Neuron (in vitro differentiated cells): ENCODE data around the gene SLC25A26.

Source experiments
- H2AFZ ChIP-seq: one replicate; pipeline ENCODE4 v1.6.1; 2013; ENCODE audit warnings: low read depth, mild to moderate bottlenecking, inconsistent platforms, low read length, moderate library complexity
- H3K27me3 ChIP-seq: one replicate; pipeline ENCODE4 v1.6.1; 2013; ENCODE audit warnings: low read length; ENCODE audit not compliant: insufficient read depth
- H3K36me3 ChIP-seq: one replicate; pipeline ENCODE4 v1.6.1; 2013; ENCODE audit warnings: low read length; ENCODE audit not compliant: insufficient read depth
- H3K4me1 ChIP-seq: one replicate; pipeline ENCODE4 v1.6.1; 2013; ENCODE audit warnings: low read length; ENCODE audit not compliant: insufficient read depth
- H3K4me3 ChIP-seq: 2 replicates; pipeline ENCODE4 v1.5.1; 2013; ENCODE audit warnings: mild to moderate bottlenecking, low read length, moderate library complexity
- H3K9me3 ChIP-seq: one replicate; pipeline ENCODE4 v1.6.1; 2013; ENCODE audit warnings: low read length

The SLC25A26 gene

DNA sequence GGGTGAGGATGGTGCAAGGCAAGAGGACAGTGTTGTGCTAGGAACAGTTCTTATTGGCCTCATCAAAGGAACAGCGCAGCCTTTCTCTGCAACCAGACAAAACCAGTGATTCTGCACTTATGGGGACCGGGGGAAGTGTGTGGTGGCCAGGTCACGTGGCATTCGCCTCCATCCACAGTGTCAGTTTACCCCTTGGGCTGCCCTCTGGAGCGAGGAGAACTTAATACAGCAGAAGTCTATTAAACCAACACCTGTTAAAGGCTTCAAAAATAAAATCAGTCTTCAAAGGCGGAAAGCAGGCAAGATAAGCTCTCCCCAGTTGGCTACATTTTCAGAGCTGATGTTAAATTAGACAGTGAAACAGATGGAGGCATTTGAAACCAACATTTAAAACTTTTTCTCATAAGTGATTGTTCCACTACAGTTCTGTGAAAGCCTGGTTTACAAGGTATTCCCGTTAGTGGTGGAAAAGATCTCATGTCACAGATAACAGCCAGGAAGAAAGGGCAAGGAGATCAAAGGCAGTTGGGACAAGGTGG lies 204.8 kb downstream of the SLC25A26 start:
- Histone ChIP-seq H3K9me3 (peaks cover 19% of the 10 kb centered on the region), H3K27me3 (no peaks in the 10 kb centered on the region), H3K36me3 (peaks cover 11% of the 10 kb centered on the region), H3K4me3 (no peak overlapping the region), H3K4me1 (peaks cover 3% of the 10 kb centered on the region), H2AFZ (no peak overlapping the region)

DNA sequence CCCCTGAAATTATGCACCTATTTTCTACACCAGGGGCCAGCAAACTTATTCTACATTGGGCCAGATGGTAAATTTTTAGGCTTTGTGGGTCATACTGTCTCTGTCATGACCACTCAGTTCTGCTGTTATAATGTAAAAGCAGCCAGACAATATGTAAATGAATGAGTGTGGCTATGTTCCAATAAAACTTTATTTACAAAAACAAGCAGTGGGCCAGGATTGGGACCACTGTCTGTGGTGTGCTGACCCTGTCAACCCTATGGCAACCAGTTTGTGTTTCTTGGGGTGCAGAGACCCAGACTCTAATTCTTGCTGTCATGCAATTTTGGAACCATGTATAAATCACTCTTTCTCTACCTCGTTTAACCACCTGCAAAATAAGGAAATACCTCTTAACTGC lies 205.3 kb downstream of the SLC25A26 start:
- peaks cover 7% of the 10 kb centered on the region for H3K36me3 ChIP-seq
- no peaks in the 10 kb centered on the region for H3K27me3 ChIP-seq
- no peak overlapping the region for H2AFZ ChIP-seq
- H3K9me3 ChIP-seq = peaks cover 19% of the 10 kb centered on the region
- H3K4me1 ChIP-seq = peaks cover 3% of the 10 kb centered on the region
- H3K4me3 ChIP-seq = no peak overlapping the region

DNA sequence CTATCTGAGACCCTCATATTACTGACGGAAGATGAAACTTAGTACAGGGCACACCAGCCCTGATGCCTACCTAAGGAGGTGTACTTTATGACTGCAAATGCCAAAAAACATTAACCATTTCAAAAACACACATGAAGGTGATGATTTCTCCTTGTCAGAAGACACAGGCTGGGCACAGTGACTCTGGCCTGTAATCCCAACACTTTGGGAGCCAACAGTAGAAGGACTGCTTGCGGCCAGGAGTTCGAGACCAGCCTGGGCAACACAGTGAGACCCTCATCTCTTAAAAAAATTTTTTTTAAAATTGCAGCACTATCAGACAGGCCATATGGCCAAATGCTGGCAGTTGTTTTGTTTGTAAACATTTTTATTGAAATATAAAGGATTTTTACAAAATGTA lies 206.6 kb downstream of the SLC25A26 start:
- peaks cover 19% of the 10 kb centered on the region for H3K36me3 ChIP-seq
- H3K9me3 ChIP-seq = peaks cover 17% of the 10 kb centered on the region
- no peaks in the 10 kb centered on the region for H3K27me3 ChIP-seq
- H3K4me3 ChIP-seq = no peak overlapping the region
- no peak overlapping the region for H2AFZ ChIP-seq
- peaks cover 3% of the 10 kb centered on the region for H3K4me1 ChIP-seq

DNA sequence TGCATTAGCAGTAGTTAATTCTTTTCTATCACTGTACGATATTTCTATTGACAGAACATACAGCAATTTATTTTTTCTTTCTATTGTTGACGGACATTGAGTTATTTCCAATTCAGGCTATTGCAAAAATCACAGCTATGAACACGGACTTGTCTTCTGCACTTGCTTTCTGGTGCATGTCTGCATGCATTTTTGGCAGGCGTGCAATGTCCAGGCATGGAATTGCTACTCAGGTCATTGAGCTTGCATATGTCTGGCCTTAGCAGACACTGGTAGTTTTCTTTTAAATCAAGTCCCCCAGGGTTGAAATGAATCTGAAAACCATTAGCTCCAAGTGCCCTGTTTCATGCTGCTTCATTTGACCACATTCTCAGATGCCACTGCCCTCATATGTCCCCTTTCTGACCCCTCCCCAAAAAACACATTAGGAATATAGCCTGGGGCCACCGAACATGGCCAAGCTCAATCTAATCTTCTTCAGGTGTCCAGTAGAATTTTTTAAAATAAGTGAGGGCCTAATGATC lies 207.2 kb downstream of the SLC25A26 start:
- H2AFZ ChIP-seq = no peak overlapping the region
- peaks cover 3% of the 10 kb centered on the region for H3K4me1 ChIP-seq
- no peaks in the 10 kb centered on the region for H3K27me3 ChIP-seq
- peaks cover 17% of the 10 kb centered on the region for H3K9me3 ChIP-seq
- peaks cover 24% of the 10 kb centered on the region for H3K36me3 ChIP-seq
- H3K4me3 ChIP-seq = no peak overlapping the region
